ENCODE data around the gene SCIN.

GRCh38 chr7:12601302-12601869 is 30.9 kb downstream of the SCIN start:
- TF ChIP-seq POLR2A (IDR thresholded peaks at IDR 0.05) (no peak), CTCF (IDR thresholded peaks at IDR 0.05) (no peak)

Data from Peyer's patch (tissue), 4 donors.